ENCODE data around the gene CYFIP2.

The CYFIP2 gene

DNA sequence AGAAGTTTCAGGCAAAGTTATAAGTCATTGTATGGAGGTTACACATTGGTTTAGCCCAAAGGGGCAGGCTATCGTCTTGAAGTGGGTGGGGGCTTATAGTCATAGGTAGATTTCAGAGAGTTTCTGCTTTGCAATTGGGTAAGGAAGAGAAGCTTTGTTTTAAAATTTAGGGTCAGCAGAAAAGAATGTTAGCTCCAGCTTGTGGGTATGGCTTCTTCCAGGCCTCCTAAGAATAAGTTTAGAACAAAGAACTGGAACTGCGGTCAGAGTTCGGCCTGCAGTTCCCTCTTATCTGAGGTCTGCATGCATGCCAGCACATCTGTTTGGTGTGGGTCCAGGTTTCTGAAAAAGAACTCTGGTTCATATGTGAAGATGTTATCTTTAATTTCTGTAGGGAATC, 96.1 kb downstream of the CYFIP2 start:
- DNase-seq: no peak

DNA sequence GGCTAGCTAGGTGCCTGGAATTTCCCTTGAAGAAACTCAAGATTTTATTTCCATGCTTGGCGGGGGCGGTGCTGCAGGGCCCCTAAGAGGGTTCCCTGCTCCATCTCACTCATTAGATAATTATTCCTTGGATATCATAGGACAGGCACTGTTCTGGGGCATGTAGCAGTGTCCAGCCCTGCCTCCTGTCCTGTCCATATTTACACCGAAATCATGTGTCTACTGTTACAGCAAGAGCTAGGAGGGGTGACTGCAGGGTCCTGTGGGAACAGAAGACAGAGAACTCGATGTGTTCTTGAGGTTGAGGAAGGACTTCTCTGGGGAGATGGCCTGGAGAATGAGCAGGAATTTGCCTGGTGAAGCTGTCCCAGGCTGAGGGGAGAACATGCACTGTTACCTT, 96.6 kb downstream of the CYFIP2 start:
- DNase-seq: no peak

DNA sequence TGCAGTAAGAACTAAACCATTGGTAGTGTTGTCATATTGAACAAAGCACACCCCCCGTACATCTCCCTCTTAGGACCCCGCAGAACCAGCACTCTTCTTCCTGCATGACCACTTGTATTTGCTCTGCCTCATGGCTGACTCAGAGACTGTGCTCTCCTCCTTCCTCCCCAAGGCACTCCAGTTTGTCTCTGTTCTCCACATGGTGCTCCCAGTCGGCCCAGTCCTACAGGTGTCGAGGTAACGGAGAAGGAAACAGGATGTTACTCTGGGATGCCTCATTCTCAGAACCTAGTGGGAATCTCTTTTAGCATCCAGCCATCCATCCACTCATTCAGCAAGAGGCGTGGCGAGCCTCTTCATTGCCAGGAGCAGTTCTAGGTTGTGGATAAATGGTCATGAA, 97.1 kb downstream of the CYFIP2 start:
- DNase-seq: no peak

DNA sequence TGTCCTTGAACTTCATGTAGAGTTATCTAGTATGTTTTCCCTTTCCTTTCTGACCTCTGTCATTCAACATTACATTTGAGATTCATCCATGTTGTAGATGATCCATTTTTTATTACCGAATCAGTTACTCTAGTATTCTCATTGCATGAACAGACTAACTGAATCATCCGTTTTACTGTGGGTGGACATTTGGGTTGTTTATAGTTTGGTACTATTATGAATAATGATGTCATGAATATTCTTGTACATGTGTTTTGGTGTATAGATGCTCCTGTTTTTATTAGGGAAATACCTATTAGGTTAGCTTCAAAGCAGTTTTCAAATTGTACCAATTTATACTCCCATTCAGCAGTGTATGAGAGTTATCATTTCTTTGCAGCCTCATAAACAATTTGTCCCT, 99.8 kb downstream of the CYFIP2 start:
- no peak for DNase-seq

DNA sequence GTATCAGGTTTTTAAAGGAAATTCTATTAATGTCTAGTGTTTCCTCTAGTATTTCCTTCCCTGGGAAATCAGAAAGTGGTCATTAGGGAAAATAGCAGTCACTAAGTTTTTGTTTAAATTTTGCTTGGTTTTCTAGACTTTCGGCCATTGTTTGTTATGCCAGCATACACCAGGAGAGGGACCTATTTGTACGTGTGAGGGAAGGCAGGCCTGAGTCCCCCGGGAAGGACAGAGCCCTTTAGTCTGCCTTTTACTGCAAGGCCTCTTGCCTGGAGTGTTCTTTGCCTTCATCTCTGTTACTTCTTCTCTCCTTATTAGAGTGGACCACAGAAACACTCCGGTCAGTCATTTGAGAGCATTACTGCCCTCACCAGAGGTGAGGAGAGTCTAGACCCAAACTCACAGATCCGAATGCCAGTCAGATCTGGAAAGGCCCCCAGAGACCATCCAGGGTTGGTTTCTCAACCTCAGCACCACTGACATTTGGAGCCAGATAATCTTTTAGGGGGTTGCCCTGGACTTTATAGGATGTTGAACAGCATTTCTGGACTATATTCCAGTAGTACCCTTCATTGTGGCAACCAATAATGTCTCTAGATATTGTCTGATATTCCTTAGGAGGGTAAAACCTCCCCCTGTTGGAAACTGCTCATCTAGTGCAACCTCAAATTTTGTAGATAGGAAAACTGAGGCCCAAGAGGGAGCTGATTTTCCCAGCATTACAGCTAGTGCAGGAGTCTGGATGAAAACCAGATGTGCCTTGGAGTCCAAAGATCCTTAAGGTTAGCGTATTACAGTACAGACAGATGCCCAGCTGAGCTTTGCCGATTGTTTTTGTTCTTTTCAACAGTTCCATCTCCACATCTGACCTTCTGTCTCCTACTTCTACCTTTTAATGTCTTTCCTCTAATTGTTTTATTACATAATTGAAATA, 101.1 kb downstream of the CYFIP2 start:
- peak; percentile 5 for DNase-seq

DNA sequence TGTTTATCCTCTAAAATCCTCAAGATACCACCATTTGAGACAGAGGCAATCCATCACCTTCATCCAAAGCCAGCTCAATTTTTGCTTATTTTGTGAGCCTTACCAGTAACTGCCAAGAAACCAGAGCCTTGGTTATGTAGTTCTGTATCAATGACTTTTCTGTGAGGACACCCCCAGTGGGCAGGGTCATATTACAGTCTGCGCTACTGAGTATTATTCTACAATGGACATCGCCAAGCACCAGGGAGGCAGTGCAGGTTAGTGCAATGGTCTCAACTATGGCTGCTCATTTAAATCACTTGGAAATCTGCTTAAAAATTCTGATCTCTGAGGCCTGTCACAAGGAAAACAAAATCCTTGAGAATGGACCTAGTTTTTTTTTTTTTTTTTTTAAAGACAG, 103.6 kb downstream of the CYFIP2 start:
- no peak for DNase-seq

DNA sequence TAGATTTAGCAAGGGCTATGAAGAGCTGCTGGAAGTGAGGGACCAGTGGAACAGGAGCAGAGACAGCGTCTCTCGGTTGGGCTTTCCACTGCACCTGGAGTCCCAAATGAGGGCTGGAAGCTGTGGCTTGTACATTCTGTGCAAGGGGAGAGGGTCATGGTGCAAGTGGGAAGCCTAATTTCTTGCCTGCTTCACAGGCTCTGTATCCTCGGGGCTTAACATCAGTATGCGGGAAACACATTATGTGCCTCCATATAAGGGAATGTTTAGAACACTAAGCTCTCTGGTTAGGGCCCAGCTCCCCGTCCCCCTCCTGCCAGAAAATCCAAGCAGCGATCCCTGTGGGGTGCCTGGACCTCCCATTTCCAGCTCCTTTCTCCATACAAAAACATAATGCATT, 105.0 kb downstream of the CYFIP2 start:
- DNase-seq: no peak

DNA sequence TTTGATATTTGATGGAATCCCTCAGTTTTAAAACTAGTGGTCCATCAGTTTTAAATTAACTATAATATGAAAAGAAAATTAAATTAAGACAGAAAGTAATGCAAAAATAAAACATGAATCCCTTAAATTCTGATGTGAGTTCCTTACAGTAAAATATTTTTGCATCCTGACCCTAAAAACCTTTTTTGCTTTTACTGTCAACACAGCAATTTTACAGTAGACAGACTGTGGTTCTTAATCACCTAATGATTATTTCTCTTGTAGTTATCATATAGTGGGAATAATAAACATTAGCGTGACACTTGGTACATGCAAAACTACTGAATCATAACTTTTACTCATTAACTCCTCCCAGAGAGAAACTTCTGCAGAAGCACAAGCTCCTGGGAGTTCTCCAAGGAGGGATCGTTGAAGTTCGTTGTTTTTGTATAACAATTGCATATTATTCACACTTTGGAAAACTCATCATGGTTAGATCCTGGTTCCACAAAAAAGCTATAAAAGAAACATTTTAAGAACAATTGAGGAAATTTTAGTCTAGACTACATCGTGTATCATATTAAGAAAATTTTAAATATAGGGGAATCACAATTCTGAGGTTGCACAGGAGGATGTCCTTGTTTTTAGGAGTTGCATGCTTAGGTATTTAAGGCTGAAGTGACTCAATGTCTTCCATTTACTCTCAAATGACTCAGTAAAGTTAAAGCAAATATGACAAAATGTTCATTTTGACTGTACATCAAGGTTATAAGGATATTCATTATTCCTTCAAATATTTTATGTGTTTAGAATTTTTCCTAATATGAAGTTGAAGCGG, 105.9 kb downstream of the CYFIP2 start:
- DNase-seq: no peak

DNA sequence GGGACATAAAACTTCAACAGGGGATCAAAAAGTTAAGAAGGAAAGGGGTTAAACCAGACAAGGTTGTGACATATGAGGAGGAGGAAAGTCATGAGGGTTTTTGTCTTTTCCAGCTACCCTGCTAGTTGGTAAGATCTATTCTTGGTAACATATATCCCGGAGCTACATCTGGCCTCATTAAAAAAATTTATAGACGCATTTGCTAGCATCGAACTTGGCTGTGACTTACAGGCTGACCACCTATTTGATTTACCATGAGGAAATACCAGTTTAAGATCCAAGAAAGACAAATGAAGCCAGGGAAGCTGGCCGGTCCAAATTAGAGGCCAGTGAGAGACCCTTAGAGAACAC, 106.5 kb downstream of the CYFIP2 start:
- DNase-seq: no peak

DNA sequence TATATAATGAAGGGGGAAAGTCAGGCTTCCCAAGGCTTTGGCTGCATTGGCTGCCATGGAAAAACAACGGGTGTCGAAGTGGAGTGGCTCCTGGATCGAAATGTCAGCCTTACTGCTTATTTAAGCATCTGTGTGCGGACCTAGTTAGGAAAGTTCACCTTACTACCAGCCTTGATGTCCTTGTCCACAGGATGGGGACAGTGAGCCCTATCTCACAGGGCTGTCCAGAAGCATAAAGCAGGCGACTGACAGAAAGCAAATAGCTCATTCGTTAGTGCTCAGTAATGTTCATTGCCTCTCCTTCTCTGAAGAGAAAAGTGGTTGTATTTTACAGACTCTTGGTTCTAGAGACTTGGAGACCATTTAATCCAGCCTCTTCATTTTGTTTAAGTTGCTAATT, 112.6 kb downstream of the CYFIP2 start:
- no peak for DNase-seq

DNA sequence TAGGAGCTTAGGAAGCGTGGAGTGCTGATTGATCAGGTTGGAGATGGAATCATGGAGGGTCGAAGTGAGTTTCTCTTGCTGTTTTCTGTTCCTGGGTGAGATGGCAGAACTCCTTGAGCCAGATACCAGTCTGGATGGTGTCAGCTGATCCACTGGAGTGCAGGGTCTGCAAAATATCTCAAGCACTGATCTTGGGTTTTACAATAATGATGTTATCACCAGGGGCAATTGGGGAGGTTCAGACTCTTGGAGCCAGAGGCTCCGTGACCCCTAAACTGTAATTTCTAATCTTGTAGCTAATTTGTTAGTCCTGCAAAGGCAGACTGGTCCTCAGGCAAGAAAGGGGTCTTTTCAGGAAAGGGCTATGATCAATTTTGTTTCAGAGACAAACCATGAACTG, 114.1 kb downstream of the CYFIP2 start:
- no peak for DNase-seq

DNA sequence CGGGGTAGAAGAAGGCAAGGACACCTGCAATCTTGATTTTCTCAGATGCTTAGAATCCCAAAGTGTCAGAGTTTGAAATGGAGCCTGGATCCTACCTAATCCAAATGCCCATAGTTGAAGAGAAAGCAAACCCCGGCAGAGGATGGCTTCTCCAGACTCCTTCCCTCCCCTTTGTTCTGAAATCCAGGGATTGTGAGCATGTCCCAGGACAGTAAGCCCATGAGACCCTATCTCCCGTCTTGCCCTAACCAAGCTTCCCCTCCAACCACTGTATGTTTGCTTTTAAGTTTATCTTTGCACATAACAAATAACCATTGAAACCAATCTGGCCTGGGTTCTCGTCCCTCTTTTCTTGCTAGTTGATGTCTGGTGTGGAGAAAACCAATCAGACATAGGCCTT, 115.8 kb downstream of the CYFIP2 start:
- DNase-seq: no peak

DNA sequence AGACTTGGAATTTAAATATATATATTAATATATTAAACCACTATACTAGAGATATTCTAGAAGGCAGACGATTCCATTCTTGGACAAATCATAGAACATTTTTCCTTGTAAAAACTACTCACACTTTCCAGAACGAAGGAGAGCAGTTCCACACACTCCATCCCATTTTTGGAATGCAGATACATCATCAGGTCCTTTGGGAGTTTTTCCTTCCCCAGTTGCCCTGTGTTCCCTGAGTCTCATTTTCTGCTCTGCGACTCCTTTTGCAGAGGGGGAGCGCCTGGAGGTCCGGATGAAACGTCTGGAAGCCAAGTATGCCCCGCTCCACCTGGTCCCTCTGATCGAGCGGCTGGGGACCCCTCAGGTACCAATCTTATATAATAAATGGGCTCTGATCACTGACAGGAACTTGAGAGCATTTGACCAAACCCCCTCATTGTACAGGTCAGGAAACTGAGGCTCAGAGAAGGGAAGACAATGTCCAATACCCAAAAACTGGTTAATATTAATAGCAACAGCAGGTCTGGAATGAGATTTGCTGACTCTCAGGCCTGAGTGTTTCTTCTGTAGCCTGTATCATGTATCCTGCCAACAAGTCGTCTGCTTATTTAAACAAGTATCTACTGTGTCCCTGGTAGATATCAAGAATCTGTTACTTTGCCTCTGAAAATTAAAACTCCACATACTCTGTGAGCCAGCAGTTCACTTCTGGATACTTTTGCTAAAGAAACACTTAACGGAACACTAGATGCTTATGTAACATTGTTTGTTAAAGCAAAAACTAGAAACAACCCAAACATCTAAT, 117.3 kb downstream of the CYFIP2 start:
- DNase-seq: no peak

DNA sequence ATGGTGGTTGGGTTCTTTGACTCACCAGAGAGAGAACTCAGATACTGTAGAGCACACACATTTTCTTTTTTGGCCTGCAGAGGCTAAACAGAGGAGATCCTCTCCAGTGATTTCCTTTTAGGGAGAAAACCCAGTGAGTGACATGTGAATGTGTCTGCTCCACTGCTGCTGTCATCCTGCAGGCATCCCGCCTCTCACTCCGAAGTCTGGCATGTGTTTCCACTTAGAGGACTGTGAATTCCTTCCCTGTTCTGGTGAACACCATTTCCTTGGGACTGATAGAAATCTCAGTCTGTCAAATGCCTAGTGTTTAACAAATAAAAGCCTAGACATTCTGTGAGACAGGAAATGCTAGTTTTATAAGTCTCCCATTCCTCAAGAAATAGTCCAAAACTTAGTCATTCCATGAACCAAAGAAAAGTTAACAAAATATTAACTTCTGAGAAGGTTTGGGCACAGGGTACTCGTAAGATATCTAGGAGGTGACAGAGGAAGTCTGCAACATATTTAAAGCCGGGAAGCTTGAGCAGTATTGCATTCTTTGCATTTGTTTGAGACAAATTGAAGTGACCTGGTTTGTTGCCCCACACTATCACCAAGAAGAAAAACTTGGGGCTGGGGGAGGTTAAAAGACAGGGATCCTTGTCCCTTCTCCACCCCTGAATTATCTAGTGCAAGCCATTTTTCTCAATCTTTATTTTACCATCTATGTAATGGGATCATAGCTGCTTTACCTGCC, 119.2 kb downstream of the CYFIP2 start:
- DNase-seq: no peak

DNA sequence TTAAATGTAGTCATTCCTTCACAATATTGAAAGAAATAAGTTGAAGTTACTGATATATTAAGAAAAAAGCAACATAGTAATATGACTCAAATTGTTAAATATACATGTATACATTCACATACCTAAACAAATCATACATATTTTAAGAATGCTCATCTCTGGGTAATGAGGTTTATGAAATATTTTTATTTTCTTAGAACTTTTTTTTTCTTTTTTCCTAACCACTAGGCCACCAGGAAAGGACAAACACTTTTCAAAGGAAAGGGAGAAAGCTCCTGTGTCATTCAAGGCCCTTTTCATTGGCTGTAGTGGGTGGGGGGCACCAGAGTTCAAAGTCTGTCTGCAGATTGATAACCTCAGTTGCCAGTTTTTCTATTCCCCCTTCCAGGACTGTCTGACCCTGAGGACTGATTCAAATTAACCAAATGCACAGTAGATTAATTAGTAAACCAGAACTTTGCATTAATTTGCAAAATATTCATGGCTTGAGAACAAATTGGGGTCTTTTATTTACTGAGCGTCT, 121.2 kb downstream of the CYFIP2 start:
- no peak for DNase-seq

DNA sequence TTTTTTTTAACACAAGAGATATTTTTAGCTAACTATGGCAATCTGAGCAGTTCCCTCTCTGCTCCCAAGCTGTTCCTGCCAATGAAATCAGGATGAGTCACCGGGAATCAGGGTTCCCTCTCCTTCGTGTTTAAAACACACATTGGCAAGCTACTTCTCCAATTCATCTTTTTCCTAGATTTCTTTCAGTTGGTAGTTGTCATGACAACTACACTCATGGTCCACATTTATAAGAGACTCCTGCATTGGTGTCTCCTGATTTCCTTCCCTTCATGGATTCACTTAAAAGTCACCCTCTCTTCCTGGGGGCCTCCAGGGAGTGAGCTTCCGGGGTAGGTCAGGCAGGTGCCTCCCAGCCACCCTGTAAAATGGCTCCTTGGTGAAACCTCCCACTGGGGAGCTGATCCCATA, 121.8 kb downstream of the CYFIP2 start:
- DNase-seq: peak; percentile 46

DNA sequence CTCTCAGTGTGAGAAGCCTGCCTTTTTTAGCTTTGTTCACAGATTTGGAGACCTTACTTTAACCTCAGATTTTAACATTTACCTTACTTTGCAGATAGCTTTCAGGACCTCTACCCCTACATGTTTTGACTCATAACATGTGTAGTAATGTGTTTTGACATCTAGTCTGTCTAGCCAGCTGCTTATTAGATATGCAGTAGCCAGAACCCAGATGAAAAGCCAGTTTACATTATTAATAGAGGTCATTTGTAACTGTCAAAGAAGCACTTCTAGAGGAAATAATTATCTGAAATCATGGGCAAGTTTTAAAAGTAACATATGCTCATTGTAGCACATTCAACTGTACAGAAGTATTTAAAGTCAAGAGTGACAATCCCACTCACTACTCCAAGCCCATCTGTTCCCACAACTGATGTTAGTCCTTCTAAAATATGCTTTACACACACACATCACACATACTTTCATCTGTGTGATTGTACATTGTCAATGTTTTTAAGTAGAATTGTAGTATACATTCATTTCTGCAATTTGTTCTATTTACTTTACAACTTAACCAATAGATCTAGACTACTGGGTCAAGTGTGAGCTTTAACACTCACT, 122.3 kb downstream of the CYFIP2 start:
- peak; percentile 46 for DNase-seq

DNA sequence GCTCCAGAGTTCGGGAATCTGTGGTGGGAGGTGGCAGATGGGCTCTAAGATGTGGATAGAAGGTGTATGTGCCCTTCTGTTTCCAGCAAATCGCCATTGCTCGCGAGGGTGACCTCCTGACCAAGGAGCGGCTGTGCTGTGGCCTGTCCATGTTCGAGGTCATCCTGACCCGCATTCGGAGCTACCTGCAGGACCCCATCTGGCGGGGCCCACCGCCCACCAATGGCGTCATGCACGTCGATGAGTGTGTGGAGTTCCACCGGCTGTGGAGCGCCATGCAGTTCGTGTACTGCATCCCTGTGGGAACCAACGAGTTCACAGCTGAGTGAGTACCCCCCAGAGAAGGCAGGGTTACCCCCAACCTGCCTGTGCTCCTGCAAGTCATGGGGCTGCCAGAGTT, 123.2 kb downstream of the CYFIP2 start:
- no peak for DNase-seq

DNA sequence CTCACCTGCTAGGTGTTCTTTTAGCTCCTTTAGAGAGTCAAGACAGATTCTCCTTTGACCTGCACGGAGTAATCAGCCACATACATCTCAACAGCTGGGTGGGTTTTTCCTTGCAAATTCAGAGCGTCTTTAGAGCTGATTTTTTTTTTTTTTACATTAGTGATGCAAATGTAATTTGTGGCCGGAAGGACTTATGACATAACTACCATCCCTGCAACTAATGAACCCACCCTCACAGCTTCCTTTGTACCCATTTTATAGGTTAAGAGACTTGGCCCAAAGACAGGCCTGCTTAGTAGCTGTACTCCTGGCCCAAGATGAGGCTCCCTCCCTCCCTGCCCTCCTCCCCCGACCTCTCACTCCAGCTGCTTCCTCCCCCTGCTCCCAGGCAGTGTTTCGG, 124.2 kb downstream of the CYFIP2 start:
- DNase-seq: no peak

DNA sequence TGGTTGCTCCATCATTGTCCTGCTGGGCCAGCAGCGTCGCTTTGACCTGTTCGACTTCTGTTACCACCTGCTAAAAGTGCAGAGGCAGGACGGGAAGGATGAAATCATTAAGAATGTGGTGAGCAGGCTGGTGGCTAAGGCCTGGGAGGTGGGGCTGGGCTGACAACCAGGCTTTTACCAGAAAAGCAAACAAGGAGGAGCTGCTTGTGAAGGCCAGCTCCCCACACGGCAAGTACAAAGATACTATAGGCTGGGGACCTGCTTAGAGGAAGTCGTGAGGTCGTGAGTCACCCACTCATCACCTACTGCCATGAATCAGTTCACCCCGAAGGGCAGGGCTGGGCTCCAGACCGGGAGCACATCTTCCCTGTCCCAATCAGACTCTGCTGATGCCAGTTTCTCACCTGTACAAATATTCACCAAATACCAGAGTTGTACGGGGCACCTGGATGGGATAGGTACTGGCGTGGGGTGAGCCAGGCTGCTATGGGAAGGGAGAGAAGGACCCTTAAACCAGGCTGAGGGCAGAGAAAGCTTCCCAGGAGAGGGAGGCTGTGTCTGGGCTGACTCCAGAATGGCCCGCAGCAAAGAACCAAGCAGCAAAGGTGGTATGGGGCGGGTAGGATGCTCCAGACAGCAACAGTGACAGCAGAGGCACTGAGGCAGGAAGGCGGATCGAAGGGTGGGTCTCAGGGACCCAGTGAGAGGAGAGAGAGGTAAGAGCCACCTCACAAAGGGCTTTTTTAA, 124.8 kb downstream of the CYFIP2 start:
- no peak for DNase-seq

DNA sequence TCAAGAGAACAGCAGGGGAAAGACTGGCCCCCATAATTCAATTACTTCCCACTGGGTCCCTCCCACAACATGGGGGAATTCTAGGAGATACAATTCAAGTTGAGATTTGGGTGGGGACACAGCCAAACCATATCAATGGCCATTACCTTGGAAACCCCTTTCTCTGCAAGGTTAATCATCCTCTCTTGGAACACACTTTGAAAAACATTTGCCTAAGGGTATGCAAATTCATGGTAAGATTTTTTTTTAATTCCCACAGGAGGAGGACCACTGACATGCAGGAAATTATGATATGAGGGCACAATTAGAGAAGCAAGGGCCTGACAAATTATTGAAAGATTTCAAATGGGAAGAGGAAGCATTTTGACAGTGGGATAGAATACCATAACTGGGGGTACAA, 132.4 kb downstream of the CYFIP2 start:
- DNase-seq: no peak

Measured in DMS 273 treated with DMSO at 0.1 percent for 48 hours (cell line).